Activated CD8-positive, alpha-beta T cell treated with anti-CD3 and anti-CD28 coated beads for 36 hours (primary cell): ENCODE data around the gene PET100. TPM values are rescaled to one million over a fixed set of nuclear protein-coding genes. Genes with fewer than 3 reads are reported as not detected.
"Not testable (repeated sequence)": the region's sequence is repeated elsewhere in the genome, so short reads cannot be mapped to it uniquely, and the experiment has no call there.

Source experiments
- ATAC-seq: fragments of 200-7000 bp; cut with Tn5 transposase; one replicate; pipeline ENCODE4 v1.10.0; 2021; ENCODE audit warnings: mild to moderate bottlenecking, moderate library complexity
- CTCF ChIA-PET: fragments of 350-600 bp; sonication (Branson Sonifier 250); formaldehyde crosslinking; loops from one replicate; lab custom pipeline; 2021; ENCODE audit warnings: antibody characterized with exemption; lab: Charles Lee
- POLR2A ChIA-PET: fragments of 350-600 bp; sonication (Branson Sonifier 250); formaldehyde crosslinking; loops from one replicate; lab custom pipeline; 2021; ENCODE audit warnings: antibody characterized with exemption; lab: Charles Lee
- DNase-seq: peaks from one replicate; pipeline ENCODE4 v3.0.0-alpha.2; 2020
- H3K27ac Mint-ChIP-seq: one replicate; pipeline ENCODE4 v1.8.0; 2021; ENCODE audit warnings: mild to moderate bottlenecking, mixed read lengths
- H3K27me3 Mint-ChIP-seq: one replicate; pipeline ENCODE4 v1.8.0; 2021; ENCODE audit warnings: mixed read lengths
- H3K36me3 Mint-ChIP-seq: one replicate; pipeline ENCODE4 v1.8.0; 2021; ENCODE audit warnings: low read depth, mixed read lengths
- H3K4me1 Mint-ChIP-seq: one replicate; pipeline ENCODE4 v1.8.0; 2021; ENCODE audit warnings: low read depth, mixed read lengths
- H3K4me3 Mint-ChIP-seq: one replicate; pipeline ENCODE4 v1.8.0; 2021; ENCODE audit warnings: mild to moderate bottlenecking, moderate library complexity, mixed read lengths
- H3K9me3 Mint-ChIP-seq: one replicate; pipeline ENCODE4 v1.8.0; 2021; ENCODE audit warnings: mixed read lengths
- CTCF ChIP-seq: fragments of 200-600 bp; IDR thresholded peaks from one replicate; pipeline ENCODE4 v1.8.0; 2022; ENCODE audit warnings: antibody characterized with exemption, mild to moderate bottlenecking
- intact Hi-C: fragments of 100-400 bp; cut with micrococcal nuclease; formaldehyde crosslinking; loops from one replicate; pipeline ENCODE4 v1.10.0; 2022
- total RNA-seq, 2 experiments: library from RNA; stranded (reverse); gene quantifications; one replicate each; pipeline ENCODE4 v1.2.3, GENCODE V29; 2021

Gene PET100
- total RNA-seq, 2 experiments from 2014 or later, result 71.8 to 83.3 TPM

GRCh38 chr19:7643031-7643415 is 13.4 kb downstream of the PET100 start:
- intact Hi-C loops, result no loop called here
- ATAC-seq (no peak), DNase-seq (no peak)
- POLR2A ChIA-PET, result interaction anchor here (1.0 to 1.2 kb wide), 2 partner anchors 14 to 17 kb away, joined by 3 read pairs; no protein-coding TSS in a partner anchor
- H3K36me3 Mint-ChIP-seq, result peaks cover 18% of the 10 kb centered on the region
- no peaks in the 10 kb centered on the region for H3K27me3 Mint-ChIP-seq
- H3K9me3 Mint-ChIP-seq, result peaks cover 6% of the 10 kb centered on the region
- H3K27ac Mint-ChIP-seq, result no peak overlapping the region
- no peak overlapping the region for H3K4me3 Mint-ChIP-seq
- H3K4me1 Mint-ChIP-seq, result peaks cover 11% of the 10 kb centered on the region
- CTCF ChIA-PET, result interaction anchor here (1.3 to 1.7 kb wide), 2 partner anchors 9 to 157 kb away, joined by 5 to 6 read pairs; no protein-coding TSS in a partner anchor
- no peak for TF ChIP-seq CTCF

- peaks cover 11% of the 10 kb centered on the region for H3K4me1 Mint-ChIP-seq
- peak; percentile 48 for DNase-seq
- H3K4me3 Mint-ChIP-seq, H3K27me3 Mint-ChIP-seq, CTCF ChIA-PET, H3K9me3 Mint-ChIP-seq, H3K27ac Mint-ChIP-seq, intact Hi-C loops: not testable (repeated sequence)
- POLR2A ChIA-PET, result interaction anchor here (0.9 to 1.4 kb wide), 3 partner anchors 13 to 18 kb away, joined by 3 to 4 read pairs (median 3); no protein-coding TSS in a partner anchor
- peak; percentile 55 for ATAC-seq
- H3K36me3 Mint-ChIP-seq, result peaks cover 18% of the 10 kb centered on the region
Observed at GRCh38 chr19:7643629-7644549, 14.3 kb downstream of the PET100 start.

- H3K4me1 Mint-ChIP-seq, result peaks cover 10% of the 10 kb centered on the region
- no peak overlapping the region for H3K4me3 Mint-ChIP-seq
- no peaks in the 10 kb centered on the region for H3K27me3 Mint-ChIP-seq
- intact Hi-C loops, result no loop called here
- CTCF ChIA-PET, result no interaction called here
- H3K9me3 Mint-ChIP-seq, result peaks cover 6% of the 10 kb centered on the region
- no peak for ATAC-seq
- POLR2A ChIA-PET, result interaction anchor here (0.9 to 1.4 kb wide), 2 partner anchors 14 kb away, joined by 3 to 4 read pairs; no protein-coding TSS in a partner anchor
- DNase-seq, result no peak
- no peak overlapping the region for H3K27ac Mint-ChIP-seq
- H3K36me3 Mint-ChIP-seq, result peaks cover 16% of the 10 kb centered on the region
- TF ChIP-seq CTCF, result no peak
Observed at GRCh38 chr19:7644550-7644877, 14.9 kb downstream of the PET100 start.

- no peak for TF ChIP-seq CTCF
- Mint-ChIP-seq H3K4me3 (no peak overlapping the region), H3K9me3 (peaks cover under 1% of the 10 kb centered on the region), H3K27ac (no peak overlapping the region), H3K36me3 (peaks cover 10% of the 10 kb centered on the region), H3K27me3 (no peaks in the 10 kb centered on the region), H3K4me1 (peaks cover 4% of the 10 kb centered on the region)
- intact Hi-C loops, result no loop called here
- ChIA-PET CTCF (interaction anchor here (0.6 kb wide), 1 partner anchor 36 kb away, joined by 3 read pairs; the partner anchor contains the start of gene TRAPPC5), POLR2A (interaction anchor here (1.4 kb wide), 1 partner anchor 14 kb away, joined by 3 read pairs; no protein-coding TSS in a partner anchor)
- DNase-seq (no peak), ATAC-seq (no peak)
Observed at GRCh38 chr19:7645163-7645562, 15.6 kb downstream of the PET100 start.

GRCh38 chr19:7645656-7646425 is 16.2 kb downstream of the PET100 start:
- Mint-ChIP-seq H3K36me3 (peaks cover 8% of the 10 kb centered on the region), H3K4me3 (no peak overlapping the region), H3K4me1 (peaks cover 2% of the 10 kb centered on the region), H3K9me3 (no peaks in the 10 kb centered on the region), H3K27me3 (no peaks in the 10 kb centered on the region), H3K27ac (no peak overlapping the region)
- POLR2A ChIA-PET, result no interaction called here
- TF ChIP-seq CTCF, result no peak
- intact Hi-C loops, result no loop called here
- ATAC-seq (no peak), DNase-seq (no peak)
- CTCF ChIA-PET, result no interaction called here
